RWPE1 (cell line): ENCODE results near the gene CTDSP1.

Experiments
- CTCF ChIA-PET: fragments of 350-600 bp; sonication (Branson Sonifier 250); formaldehyde crosslinking; extraction: SDS; loops from one replicate; lab custom pipeline; 2021; lab: Yijun Ruan, JAX
- POLR2A ChIA-PET: fragments of 400-600 bp; formaldehyde crosslinking; extraction: SDS; loops from one replicate; lab custom pipeline; 2020; ENCODE audit warnings: antibody characterized with exemption; ENCODE audit not compliant: low non-redundant PET; lab: Yijun Ruan, JAX
- DNase-seq: peaks from one replicate; pipeline ENCODE4 v3.0.0; 2012; ENCODE audit warnings: low spot score
- H3K27ac ChIP-seq: fragments of 450-650 bp; 2 replicates; pipeline ENCODE4 v1.5.1; 2017
- TF ChIP-seq, protein P1 (sequence below): fragments of 450-650 bp; conservative IDR thresholded peaks from 2 replicates; pipeline ENCODE4 v1.5.1; 2017; ENCODE audit warnings: low read depth, mild to moderate bottlenecking

Gene CTDSP1

DNA sequence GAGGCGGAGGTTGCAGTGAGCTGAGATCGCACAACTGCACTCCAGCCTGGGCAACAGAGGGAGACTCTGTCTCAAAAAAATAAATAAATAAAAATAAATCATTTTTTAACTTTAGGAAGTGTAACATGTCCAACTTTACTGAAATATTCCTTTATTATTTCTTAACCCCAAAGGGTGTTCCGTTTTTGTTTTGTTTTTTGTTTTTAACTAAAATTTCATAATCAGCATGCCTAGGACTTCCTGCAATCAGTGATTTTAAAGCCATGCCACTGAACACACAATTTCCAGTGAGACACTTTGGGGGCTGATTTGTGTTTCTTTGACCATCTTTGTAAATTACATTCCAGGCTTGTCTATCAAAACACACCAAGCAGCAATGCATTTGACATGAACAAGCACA is 35.9 kb upstream of the CTDSP1 start:
- H3K27ac ChIP-seq = no peak overlapping the region
- no peak for DNase-seq
- TF ChIP-seq, protein P1, sequence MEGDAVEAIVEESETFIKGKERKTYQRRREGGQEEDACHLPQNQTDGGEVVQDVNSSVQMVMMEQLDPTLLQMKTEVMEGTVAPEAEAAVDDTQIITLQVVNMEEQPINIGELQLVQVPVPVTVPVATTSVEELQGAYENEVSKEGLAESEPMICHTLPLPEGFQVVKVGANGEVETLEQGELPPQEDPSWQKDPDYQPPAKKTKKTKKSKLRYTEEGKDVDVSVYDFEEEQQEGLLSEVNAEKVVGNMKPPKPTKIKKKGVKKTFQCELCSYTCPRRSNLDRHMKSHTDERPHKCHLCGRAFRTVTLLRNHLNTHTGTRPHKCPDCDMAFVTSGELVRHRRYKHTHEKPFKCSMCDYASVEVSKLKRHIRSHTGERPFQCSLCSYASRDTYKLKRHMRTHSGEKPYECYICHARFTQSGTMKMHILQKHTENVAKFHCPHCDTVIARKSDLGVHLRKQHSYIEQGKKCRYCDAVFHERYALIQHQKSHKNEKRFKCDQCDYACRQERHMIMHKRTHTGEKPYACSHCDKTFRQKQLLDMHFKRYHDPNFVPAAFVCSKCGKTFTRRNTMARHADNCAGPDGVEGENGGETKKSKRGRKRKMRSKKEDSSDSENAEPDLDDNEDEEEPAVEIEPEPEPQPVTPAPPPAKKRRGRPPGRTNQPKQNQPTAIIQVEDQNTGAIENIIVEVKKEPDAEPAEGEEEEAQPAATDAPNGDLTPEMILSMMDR = no peak
- POLR2A ChIA-PET = no interaction called here
- CTCF ChIA-PET = no interaction called here

- TF ChIP-seq, protein P1 = no peak
- ChIA-PET CTCF (no interaction called here), POLR2A (no interaction called here)
- no peak overlapping the region for H3K27ac ChIP-seq
- no peak for DNase-seq
These were observed 35.5 kb upstream of the CTDSP1 start for GRCh38 chr2:218364196-218364595.

DNA sequence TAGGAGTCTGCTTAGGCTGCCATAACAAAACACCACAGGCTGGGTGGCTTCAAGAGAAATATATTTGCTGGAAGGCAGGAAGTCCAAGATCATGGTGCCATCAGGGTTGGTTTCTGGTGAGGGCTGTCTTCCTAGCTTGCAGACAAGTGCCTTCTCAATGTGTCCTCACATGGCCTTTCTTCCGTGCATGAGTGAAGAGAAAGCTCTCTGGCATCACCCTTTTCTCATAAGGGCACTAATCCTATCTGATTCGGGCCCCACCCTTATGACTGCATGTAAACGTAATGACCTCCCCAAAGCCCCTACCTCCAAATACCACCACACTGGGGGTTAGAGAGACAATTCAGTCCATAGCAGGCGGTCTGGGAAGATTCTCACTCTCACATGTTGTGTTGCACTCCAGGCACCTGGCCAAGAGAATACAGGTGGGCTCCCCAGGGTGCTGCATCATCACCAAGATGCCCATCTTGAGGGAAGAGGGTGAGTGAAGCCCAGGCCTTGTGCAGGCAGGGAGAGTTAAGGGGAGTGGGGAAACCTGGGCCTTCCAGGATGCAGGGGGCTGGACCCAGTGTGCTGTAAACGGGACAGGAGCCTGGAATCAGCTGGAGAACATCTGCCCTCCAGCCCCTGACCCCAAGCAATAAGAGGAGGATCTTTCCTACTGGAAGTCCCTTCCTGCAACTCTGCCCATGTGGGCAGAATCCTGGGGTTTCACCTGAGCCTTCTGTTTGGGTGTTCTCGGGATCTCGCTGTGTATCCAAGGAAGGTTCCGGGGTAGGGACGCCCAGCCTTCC is 32.9 kb upstream of the CTDSP1 start:
- H3K27ac ChIP-seq = peak overlapping the region; percentile 74
- TF ChIP-seq, protein P1 = no peak
- ChIA-PET POLR2A (interaction anchor here (0.6 to 1.2 kb wide), 4 partner anchors 69 to 158 kb away, joined by 3 to 8 read pairs (median 4); partner anchors contain the start of gene PNKD), CTCF (interaction anchor here (0.9 to 1.0 kb wide), 2 partner anchors 10 to 29 kb away, joined by 4 read pairs; partner anchors contain the start of gene CATIP)
- DNase-seq = no peak

DNA sequence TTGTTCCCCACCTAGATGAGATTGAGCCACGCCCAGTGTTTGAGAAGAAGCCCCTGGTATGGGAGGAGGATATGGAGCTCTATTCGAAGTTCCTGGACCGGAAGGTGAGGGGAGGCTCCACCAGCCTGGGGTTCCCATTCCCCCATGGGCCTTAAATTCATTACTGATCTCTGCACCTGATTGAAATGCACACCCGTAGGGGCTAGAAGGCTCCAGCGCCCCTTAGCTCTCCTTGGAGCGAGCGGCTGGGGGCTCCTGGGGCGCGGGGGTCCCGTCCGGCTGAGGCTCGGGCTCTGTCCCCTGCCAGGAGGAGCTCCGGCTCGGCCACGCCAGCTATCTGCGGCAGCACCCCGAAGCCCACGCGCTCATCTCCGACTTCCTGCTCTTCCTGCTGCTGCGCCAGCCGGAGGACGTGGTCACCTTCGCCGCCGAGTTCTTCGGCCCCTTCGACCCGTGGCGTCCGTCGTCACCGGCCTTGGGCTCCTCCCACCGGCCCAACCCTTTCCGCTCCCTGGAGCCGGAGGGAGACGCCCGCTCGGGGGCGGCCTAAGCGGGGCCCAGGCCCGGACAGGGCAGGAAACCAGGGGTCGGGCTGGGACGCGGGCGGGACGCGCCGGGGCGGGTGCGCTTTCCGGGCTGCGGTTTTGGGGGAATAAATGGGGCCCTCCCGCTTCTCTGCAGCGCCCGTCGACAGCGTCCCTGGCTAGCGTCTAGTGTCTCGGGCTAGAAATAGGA is 32.1 kb upstream of the CTDSP1 start:
- TF ChIP-seq, protein P1 = no peak
- CTCF ChIA-PET = interaction anchor here (0.5 to 1.0 kb wide), 3 partner anchors 11 to 63 kb away, joined by 3 to 4 read pairs (median 4); partner anchors contain the start of gene CATIP
- POLR2A ChIA-PET = interaction anchor here (0.6 to 1.2 kb wide), 4 partner anchors 70 to 159 kb away, joined by 3 to 8 read pairs (median 4); partner anchors contain the start of gene PNKD
- H3K27ac ChIP-seq = peak overlapping the region; percentile 74
- peak; percentile 75 for DNase-seq

- no peak for DNase-seq
- POLR2A ChIA-PET = no interaction called here
- peak overlapping the region; percentile 74 for H3K27ac ChIP-seq
- TF ChIP-seq, protein P1 = no peak
- CTCF ChIA-PET = no interaction called here
These were observed 31.5 kb upstream of the CTDSP1 start for GRCh38 chr2:218368150-218368528.

DNA sequence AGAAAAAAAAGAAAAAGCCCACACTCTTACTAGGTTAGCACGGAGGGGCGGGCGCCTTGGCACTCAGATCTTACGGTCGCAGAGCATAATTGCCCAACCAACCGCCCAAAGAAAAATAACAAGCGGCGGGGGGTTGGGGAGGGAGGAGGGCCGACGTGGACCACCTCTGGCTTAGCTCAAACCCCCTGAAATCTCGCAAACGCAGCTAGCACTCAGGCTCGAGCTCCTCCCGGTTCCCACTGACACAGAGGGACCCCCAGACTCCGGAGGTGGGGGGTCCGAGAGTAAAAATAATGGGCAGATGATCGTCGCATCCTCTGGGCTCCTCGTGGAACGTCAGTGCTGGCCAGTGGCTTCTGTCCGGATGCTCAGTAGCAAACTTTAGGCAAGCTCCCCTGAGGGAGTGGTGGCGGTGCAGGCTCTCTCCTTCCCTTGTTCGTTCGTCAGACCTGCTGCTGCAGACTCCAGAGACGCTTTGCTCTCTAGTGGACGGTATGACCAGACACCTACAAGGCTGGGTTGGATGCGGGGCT is 31.0 kb upstream of the CTDSP1 start:
- TF ChIP-seq, protein P1 = no peak
- POLR2A ChIA-PET = no interaction called here
- H3K27ac ChIP-seq = peak overlapping the region; percentile 17; the same call in 1 of the 2 replicates
- DNase-seq = no peak
- CTCF ChIA-PET = no interaction called here
